ENCODE measurements around the gene MAEA. TPM values are rescaled to one million over a fixed set of nuclear protein-coding genes. Genes with fewer than 3 reads are reported as not detected.

The MAEA gene
- total and polyA plus RNA-seq, 4 donors: 20.9 to 33.9 (median 29.8) TPM

DNA sequence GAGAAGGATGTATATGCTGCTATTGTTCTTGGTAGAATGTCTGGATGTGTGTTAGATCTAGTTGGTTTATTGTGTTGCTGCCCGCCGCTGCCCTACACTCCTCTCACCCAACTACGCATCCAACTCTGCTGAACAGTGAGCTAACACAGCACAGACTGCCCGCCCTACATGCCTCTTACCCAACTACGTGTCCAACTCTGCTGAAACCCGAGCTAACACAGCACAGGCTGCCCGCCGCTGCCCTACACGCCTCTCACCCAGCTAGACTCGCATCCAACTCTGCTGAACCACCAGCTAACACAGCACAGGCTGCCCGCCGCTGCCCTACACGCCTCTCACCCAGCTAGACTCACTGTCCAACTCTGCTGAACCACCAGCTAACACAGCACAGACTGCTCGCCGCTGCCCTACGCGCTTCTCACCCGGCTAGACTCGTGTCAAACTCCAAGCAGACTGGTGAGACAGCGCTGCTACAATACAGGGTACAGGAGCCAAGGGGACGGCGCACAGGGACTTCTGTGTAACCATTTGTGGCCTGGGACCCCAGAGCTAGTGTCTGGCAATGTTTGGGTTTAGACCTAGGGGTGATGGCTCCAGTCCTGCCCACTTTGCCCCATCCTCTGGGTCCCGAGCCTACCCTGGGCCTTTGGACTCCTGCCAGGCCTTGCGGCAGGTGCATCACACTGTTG is 29.1 kb upstream of the MAEA start:
- no peak overlapping the region for H3K4me3 ChIP-seq (ENCODE audit: low read depth in 1 of 3, low read length in 3 of 3)
- H3K9ac ChIP-seq (ENCODE audit: low read depth in 1 of 2, low read length in 2 of 2): no peak overlapping the region
- no peak overlapping the region for H3K27ac ChIP-seq (ENCODE audit: low read depth in 1 of 2, low read length in 2 of 2)
- no peak for TF ChIP-seq RAD21 (IDR thresholded peaks at IDR 0.05)
- TF ChIP-seq NR2F2 (IDR thresholded peaks at IDR 0.05): no peak
- no peak for TF ChIP-seq FOXA1 (IDR thresholded peaks at IDR 0.05)
- TF ChIP-seq SP1 (IDR thresholded peaks at IDR 0.05): no peak
- TF ChIP-seq EGR1 (IDR thresholded peaks at IDR 0.05; ENCODE audit: low read depth in 2 of 2): no peak
- TF ChIP-seq, protein P1, sequence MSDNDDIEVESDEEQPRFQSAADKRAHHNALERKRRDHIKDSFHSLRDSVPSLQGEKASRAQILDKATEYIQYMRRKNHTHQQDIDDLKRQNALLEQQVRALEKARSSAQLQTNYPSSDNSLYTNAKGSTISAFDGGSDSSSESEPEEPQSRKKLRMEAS (IDR thresholded peaks at IDR 0.05): no peak
- no peak for TF ChIP-seq GABPA (IDR thresholded peaks at IDR 0.05 in 1 of 2, conservative IDR thresholded peaks at IDR 0.05 in 1 of 2)
- no peak for TF ChIP-seq HNF4G (IDR thresholded peaks at IDR 0.05)
- TF ChIP-seq RXRA (IDR thresholded peaks at IDR 0.05): no peak
- no peak for TF ChIP-seq JUND (IDR thresholded peaks at IDR 0.05)
- no peak for TF ChIP-seq HNF4A (conservative IDR thresholded peaks at IDR 0.05)
- TF ChIP-seq, protein P2, sequence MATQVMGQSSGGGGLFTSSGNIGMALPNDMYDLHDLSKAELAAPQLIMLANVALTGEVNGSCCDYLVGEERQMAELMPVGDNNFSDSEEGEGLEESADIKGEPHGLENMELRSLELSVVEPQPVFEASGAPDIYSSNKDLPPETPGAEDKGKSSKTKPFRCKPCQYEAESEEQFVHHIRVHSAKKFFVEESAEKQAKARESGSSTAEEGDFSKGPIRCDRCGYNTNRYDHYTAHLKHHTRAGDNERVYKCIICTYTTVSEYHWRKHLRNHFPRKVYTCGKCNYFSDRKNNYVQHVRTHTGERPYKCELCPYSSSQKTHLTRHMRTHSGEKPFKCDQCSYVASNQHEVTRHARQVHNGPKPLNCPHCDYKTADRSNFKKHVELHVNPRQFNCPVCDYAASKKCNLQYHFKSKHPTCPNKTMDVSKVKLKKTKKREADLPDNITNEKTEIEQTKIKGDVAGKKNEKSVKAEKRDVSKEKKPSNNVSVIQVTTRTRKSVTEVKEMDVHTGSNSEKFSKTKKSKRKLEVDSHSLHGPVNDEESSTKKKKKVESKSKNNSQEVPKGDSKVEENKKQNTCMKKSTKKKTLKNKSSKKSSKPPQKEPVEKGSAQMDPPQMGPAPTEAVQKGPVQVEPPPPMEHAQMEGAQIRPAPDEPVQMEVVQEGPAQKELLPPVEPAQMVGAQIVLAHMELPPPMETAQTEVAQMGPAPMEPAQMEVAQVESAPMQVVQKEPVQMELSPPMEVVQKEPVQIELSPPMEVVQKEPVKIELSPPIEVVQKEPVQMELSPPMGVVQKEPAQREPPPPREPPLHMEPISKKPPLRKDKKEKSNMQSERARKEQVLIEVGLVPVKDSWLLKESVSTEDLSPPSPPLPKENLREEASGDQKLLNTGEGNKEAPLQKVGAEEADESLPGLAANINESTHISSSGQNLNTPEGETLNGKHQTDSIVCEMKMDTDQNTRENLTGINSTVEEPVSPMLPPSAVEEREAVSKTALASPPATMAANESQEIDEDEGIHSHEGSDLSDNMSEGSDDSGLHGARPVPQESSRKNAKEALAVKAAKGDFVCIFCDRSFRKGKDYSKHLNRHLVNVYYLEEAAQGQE (IDR thresholded peaks at IDR 0.05): no peak
- H3K27me3 ChIP-seq (ENCODE audit: control insufficient read depth in 4 of 4, insufficient read depth in 4 of 4, low read length in 3 of 4): no peaks in the 10 kb centered on the region
- DNase-seq (ENCODE audit: low spot score): no peak
- WGBS: 95% methylated on average over 24 of the region's 24 CpGs
- H3K4me1 ChIP-seq (ENCODE audit: control insufficient read depth in 4 of 4, insufficient read depth in 4 of 4, low read length in 3 of 4): no peaks in the 10 kb centered on the region
- H3K9me3 ChIP-seq (ENCODE audit: control insufficient read depth in 4 of 4, low read length in 3 of 4): no peaks in the 10 kb centered on the region
- no peaks in the 10 kb centered on the region for H3K36me3 ChIP-seq (ENCODE audit: control insufficient read depth in 4 of 4, insufficient read depth in 3 of 4, low read depth in 1 of 4, low read length in 3 of 4)

DNA sequence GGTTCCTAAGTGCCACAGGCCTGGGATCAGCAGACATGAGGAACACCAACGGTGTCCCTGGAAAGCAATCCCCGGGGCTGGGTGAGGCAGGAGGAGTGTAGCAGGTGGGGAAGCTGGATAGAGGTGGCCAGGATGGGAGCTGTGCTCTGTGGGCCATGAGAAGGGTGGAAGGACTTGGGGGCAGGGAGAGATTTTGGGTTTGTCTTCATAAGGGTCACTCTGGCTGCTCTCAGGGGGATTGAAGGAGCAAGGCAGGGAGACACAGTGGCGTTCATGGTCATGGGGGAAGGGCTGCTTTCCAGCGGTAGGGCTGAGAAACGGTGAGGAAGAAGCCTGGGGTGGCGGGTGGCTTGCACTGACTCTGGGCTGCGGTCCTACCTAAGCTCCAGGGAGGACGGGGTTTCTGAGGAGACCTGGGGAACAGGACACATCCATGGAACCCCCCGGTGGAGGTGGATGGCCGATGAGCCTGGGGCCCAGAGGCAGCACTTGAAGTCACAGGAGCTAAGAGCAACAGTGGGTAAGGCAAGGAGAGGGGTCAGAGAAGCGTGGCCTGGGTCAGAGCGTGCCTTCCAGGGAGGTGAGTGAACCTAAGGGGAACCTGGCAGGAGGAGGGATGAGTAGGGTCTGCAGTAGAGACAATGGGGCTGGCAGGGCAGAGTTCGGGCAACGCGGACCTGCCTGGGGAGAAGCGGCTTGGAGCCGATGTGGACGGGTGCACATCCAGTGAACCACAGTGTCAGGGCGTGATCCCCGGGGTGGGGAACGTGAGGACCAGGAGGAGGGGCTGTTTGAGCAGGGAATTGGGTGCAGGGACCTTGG is 28.4 kb upstream of the MAEA start:
- no peaks in the 10 kb centered on the region for H3K36me3 ChIP-seq (ENCODE audit: control insufficient read depth in 4 of 4, insufficient read depth in 3 of 4, low read depth in 1 of 4, low read length in 3 of 4)
- H3K27ac ChIP-seq (ENCODE audit: low read depth in 1 of 2, low read length in 2 of 2): no peak overlapping the region
- 93% methylated on average over 21 of the region's 21 CpGs for WGBS
- no peak for DNase-seq (ENCODE audit: low spot score)
- no peak overlapping the region for H3K9ac ChIP-seq (ENCODE audit: low read depth in 1 of 2, low read length in 2 of 2)
- no peak overlapping the region for H3K4me3 ChIP-seq (ENCODE audit: low read depth in 1 of 3, low read length in 3 of 3)
- H3K27me3 ChIP-seq (ENCODE audit: control insufficient read depth in 4 of 4, insufficient read depth in 4 of 4, low read length in 3 of 4): no peaks in the 10 kb centered on the region
- no peaks in the 10 kb centered on the region for H3K9me3 ChIP-seq (ENCODE audit: control insufficient read depth in 4 of 4, low read length in 3 of 4)
- no peaks in the 10 kb centered on the region for H3K4me1 ChIP-seq (ENCODE audit: control insufficient read depth in 4 of 4, insufficient read depth in 4 of 4, low read length in 3 of 4)
- TF ChIP-seq HNF4G (IDR thresholded peaks at IDR 0.05) (no peak), JUND (IDR thresholded peaks at IDR 0.05) (no peak), FOXA2 (IDR thresholded peaks at IDR 0.05) (no peak), FOXA1 (IDR thresholded peaks at IDR 0.05) (no peak), YY1 (IDR thresholded peaks at IDR 0.05) (no peak), GABPA (IDR thresholded peaks at IDR 0.05 in 1 of 2, conservative IDR thresholded peaks at IDR 0.05 in 1 of 2) (no peak), EGR1 (IDR thresholded peaks at IDR 0.05; ENCODE audit: low read depth in 2 of 2) (no peak), RXRA (IDR thresholded peaks at IDR 0.05) (no peak), SP1 (IDR thresholded peaks at IDR 0.05) (no peak), HNF4A (conservative IDR thresholded peaks at IDR 0.05) (no peak), TAF1 (conservative IDR thresholded peaks at IDR 0.05) (no peak)
- TF ChIP-seq, protein P3, sequence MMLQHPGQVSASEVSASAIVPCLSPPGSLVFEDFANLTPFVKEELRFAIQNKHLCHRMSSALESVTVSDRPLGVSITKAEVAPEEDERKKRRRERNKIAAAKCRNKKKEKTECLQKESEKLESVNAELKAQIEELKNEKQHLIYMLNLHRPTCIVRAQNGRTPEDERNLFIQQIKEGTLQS (IDR thresholded peaks at IDR 0.05): no peak
- TF ChIP-seq, protein P4, sequence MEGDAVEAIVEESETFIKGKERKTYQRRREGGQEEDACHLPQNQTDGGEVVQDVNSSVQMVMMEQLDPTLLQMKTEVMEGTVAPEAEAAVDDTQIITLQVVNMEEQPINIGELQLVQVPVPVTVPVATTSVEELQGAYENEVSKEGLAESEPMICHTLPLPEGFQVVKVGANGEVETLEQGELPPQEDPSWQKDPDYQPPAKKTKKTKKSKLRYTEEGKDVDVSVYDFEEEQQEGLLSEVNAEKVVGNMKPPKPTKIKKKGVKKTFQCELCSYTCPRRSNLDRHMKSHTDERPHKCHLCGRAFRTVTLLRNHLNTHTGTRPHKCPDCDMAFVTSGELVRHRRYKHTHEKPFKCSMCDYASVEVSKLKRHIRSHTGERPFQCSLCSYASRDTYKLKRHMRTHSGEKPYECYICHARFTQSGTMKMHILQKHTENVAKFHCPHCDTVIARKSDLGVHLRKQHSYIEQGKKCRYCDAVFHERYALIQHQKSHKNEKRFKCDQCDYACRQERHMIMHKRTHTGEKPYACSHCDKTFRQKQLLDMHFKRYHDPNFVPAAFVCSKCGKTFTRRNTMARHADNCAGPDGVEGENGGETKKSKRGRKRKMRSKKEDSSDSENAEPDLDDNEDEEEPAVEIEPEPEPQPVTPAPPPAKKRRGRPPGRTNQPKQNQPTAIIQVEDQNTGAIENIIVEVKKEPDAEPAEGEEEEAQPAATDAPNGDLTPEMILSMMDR (IDR thresholded peaks at IDR 0.05; ENCODE audit: low read depth, low read length, missing input control): no peak
- TF ChIP-seq, protein P2 (IDR thresholded peaks at IDR 0.05): no peak
- TF ChIP-seq, protein P1 (IDR thresholded peaks at IDR 0.05): no peak

Data from liver (tissue), 9 donors.